Aorta (tissue), 5 donors: ENCODE data around the gene FBXL17. TPM values are rescaled to one million over a fixed set of nuclear protein-coding genes. Genes with fewer than 3 reads are reported as not detected.
"Not testable (repeated sequence)": the region's sequence is repeated elsewhere in the genome, so short reads cannot be mapped to it uniquely, and the experiment has no call there.

Experiments
- ATAC-seq: fragments of 200-7000 bp; cut with Tn5 transposase; one replicate; pipeline ENCODE4 v1.9.1; 2022; ENCODE audit warnings: moderate library complexity; ENCODE audit not compliant: low FRiP score
- DNase-seq, 2 donors: peaks; one replicate each; pipeline ENCODE4 v3.0.0-alpha.2; 2020
- H3K27ac ChIP-seq, 2 donors: one replicate each; pipeline ENCODE4 v1.5.1; 2013; ENCODE audit warnings: low read length in 2 of 2, mild to moderate bottlenecking in 2 of 2, moderate library complexity in 2 of 2, control low read depth in 1 of 2, inconsistent platforms in 1 of 2, low read depth in 1 of 2
- H3K27me3 ChIP-seq, 2 donors: one replicate each; pipeline ENCODE4 v1.6.1; 2013; ENCODE audit warnings: control low read depth in 1 of 2, low read length in 1 of 2, mild to moderate bottlenecking in 1 of 2, moderate library complexity in 1 of 2; ENCODE audit not compliant: insufficient read depth in 2 of 2, control insufficient read depth in 1 of 2
- H3K36me3 ChIP-seq, 2 donors: one replicate each; pipeline ENCODE4 v1.6.1; 2013; ENCODE audit warnings: control low read depth in 1 of 2, low read length in 1 of 2, mild to moderate bottlenecking in 1 of 2; ENCODE audit not compliant: insufficient read depth in 2 of 2, control insufficient read depth in 1 of 2
- H3K4me1 ChIP-seq, 2 donors: one replicate each; pipeline ENCODE4 v1.6.1; 2013; ENCODE audit warnings: low read length in 2 of 2, control low read depth in 1 of 2, mild to moderate bottlenecking in 1 of 2, moderate library complexity in 1 of 2; ENCODE audit not compliant: insufficient read depth in 2 of 2, control insufficient read depth in 1 of 2
- H3K4me3 ChIP-seq, 2 donors: one replicate each; pipeline ENCODE4 v1.5.1; 2013; ENCODE audit warnings: low read length in 2 of 2, control low read depth in 1 of 2, mild to moderate bottlenecking in 1 of 2
- H3K9me3 ChIP-seq: one replicate; pipeline ENCODE4 v1.6.1; 2013; ENCODE audit warnings: mild to moderate bottlenecking, low read length; ENCODE audit not compliant: control insufficient read depth
- WGBS, 2 donors: extraction: QIAGEN DNeasy Blood & Tissue Kit; methylation state at CpG; one replicate each; pipeline ENCODE4 v1.1.7; 2013; 5-methylcytosine and 5-hydroxymethylcytosine counted together
- intact Hi-C, 2 donors: fragments of 100-400 bp; cut with DNase I; formaldehyde crosslinking; loops; one replicate each; pipeline versions ENCODE4 v1.14.2 to v1.15.0; 2022
- polyA plus RNA-seq, 2 donors: library from polyadenylated mRNA; stranded (reverse); fragments of 200-250 nt; gene quantifications; one replicate each; pipeline ENCODE4 v1.2.3, GENCODE V29; 2013
- total RNA-seq, 2 donors: library from RNA; stranded (reverse); fragmentation: NEBNext Ultra II Directional; extraction: Animal tissue kit (Norgen Biotek cat#: 25700); gene quantifications; one replicate each; pipeline ENCODE4 v1.2.1, GENCODE V29; 2021
- donor health status: healthy with polysubstance abuse.
- donor health status: Bipolar disorder and iron deficiency.
- donor health status: DM: no; HTN: no; CAD: no.
- donor health status: DM: no; HTN: no; CAD: no.
- donor health status: DM: yes; HTN: yes; CAD: no.

FBXL17 gene
- total and polyA plus RNA-seq, 4 donors, result 10.3 to 36.3 (median 20.7) TPM

DNA sequence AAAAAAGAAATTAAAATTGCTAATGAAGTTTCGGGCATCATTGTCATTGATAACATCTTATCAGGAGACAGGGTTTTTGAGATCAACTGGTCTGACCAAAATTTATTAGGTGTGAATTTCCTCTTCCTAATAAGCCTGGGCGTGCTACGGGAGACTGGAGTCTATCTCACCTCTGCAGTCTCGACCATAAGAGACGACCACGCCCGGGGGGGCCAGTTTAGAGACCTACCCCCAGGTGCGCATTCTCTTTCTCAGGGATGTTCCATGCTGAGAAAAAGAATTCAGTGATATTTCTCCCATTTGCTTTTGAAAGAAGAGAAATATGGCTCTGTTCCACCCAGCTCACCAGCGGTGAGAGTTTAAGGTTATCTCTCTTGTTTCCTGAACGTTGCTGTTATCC, 107.8 kb downstream of the FBXL17 start:
- ATAC-seq, intact Hi-C loops, H3K4me3 ChIP-seq, DNase-seq, H3K4me1 ChIP-seq, H3K36me3 ChIP-seq, H3K27me3 ChIP-seq, H3K9me3 ChIP-seq, H3K27ac ChIP-seq: not testable (repeated sequence)
- 96% methylated on average over 10 of the region's 10 CpGs for WGBS, 2 donors

DNA sequence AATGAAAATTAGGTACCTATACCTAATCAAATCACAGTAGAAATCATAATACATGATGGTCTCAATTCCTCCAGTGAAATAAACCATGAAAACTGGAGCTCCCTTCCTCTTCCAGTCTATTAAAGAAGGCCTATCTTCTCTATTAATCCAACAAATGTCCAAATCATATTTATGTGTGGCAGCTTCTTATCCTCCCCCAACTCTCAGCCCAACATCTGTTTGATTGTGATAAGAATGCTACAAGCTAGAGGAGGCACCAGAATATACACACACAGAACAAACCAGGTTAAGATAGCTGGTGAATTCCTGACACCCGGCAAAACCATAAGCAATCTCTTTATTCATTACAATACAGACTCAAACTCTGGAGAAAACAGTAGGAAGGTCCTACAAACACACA, 110.8 kb downstream of the FBXL17 start:
- DNase-seq, result no peak
- no peak for ATAC-seq
- H3K9me3 ChIP-seq, result no peaks in the 10 kb centered on the region
- no peaks in the 10 kb centered on the region for H3K4me1 ChIP-seq
- H3K36me3 ChIP-seq, result no peaks in the 10 kb centered on the region
- H3K4me3 ChIP-seq, result no peak overlapping the region
- no peaks in the 10 kb centered on the region for H3K27me3 ChIP-seq
- intact Hi-C loops, result no loop called here
- WGBS, 2 donors, result 85 to 98% methylated on average over 1 of the region's 1 CpG
- H3K27ac ChIP-seq, result no peak overlapping the region

DNA sequence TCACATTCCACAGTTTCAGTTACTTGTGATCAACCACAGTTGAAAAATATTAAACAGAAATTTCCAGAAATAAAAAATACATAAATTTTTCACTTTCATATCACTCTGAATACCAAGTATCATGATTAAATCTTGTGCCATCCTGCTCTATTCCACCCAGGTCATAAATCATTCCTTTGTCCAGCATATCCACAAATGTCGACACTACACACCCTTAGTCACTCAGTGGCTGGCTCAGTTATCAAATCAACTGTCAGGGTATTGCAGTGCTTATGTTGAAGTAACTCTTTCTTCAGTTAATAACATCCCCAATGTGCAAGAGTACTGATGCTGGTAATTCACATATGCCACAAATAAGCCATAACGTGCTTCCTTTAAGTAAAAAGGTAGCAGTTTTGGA, 115.7 kb downstream of the FBXL17 start:
- intact Hi-C loops, result no loop called here
- no peak overlapping the region for H3K27ac ChIP-seq
- no peaks in the 10 kb centered on the region for H3K27me3 ChIP-seq
- no peaks in the 10 kb centered on the region for H3K36me3 ChIP-seq
- no peaks in the 10 kb centered on the region for H3K4me1 ChIP-seq
- H3K4me3 ChIP-seq, result no peak overlapping the region
- H3K9me3 ChIP-seq, result no peaks in the 10 kb centered on the region
- WGBS, 2 donors, result 85 to 87% methylated on average over 2 of the region's 2 CpGs
- no peak for DNase-seq
- ATAC-seq, result no peak

DNA sequence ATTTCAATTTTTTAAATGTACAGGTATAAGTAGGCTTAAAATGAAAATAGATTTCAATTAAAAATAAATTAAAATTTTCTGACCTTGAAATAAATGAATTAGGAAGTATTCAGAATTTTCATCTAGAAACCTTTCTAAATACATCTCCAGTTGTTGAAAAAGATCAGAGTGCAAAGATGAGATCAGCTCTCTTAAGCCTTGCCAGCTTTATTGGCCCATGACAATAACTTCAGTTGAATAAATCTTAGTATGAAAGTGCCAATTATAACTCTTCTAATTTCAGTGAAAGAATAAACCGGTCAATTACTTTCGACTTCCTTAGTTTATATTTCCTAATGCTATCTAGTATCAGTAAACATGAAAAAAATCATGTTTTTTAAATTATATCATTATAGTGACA, 117.4 kb downstream of the FBXL17 start:
- ATAC-seq (no peak), DNase-seq (no peak)
- intact Hi-C loops, result no loop called here
- no peaks in the 10 kb centered on the region for H3K27me3 ChIP-seq
- no peaks in the 10 kb centered on the region for H3K36me3 ChIP-seq
- H3K4me1 ChIP-seq, result peaks cover 0 to 2% of the 10 kb centered on the region in 2 donors
- 93 to 94% methylated on average over 2 of the region's 2 CpGs for WGBS, 2 donors
- H3K9me3 ChIP-seq, result no peaks in the 10 kb centered on the region
- no peak overlapping the region for H3K4me3 ChIP-seq
- no peak overlapping the region for H3K27ac ChIP-seq

DNA sequence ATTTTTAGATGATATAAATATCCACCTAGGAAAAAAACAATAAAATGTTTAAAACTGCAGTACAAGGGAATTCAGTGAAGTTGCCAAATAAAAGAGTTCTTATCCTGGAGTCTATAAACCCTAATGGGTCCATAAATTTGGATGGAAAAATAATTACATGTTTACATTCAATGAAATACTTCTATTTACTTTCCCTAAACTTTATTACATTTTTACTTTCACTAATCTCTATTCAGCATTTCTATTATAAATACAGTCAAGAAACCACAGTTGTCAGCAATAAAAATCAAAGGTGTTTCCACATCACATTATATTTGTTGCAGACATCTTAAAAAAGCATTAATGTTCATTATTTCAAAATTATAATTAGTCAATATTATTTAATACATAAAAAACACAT, 118.6 kb downstream of the FBXL17 start:
- Histone ChIP-seq H3K36me3 (no peaks in the 10 kb centered on the region), H3K27ac (no peak overlapping the region), H3K27me3 (no peaks in the 10 kb centered on the region), H3K9me3 (no peaks in the 10 kb centered on the region), H3K4me1 (peaks cover 0 to 2% of the 10 kb centered on the region in 2 donors), H3K4me3 (no peak overlapping the region)
- ATAC-seq (no peak), DNase-seq (no peak)
- intact Hi-C loops, result no loop called here

DNA sequence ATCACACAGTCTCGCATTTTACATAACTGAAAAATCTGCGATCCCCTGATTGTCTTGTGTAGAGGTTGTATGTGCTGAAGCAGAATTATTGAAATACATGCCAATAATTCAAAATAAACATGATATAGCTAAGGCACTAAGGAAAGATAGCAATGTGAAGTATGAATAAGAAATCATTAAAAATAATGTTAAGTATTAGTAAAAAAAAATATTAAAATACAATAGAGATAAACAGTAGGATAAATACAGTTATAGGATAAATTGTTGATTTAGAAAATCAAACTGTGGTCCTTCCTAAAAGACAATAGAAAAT, 121.1 kb downstream of the FBXL17 start:
- Histone ChIP-seq H3K4me1 (peaks cover 0 to 2% of the 10 kb centered on the region in 2 donors), H3K4me3 (no peak overlapping the region), H3K27ac (no peak overlapping the region), H3K27me3 (no peaks in the 10 kb centered on the region), H3K9me3 (no peaks in the 10 kb centered on the region), H3K36me3 (no peaks in the 10 kb centered on the region)
- intact Hi-C loops, result no loop called here
- DNase-seq (no peak), ATAC-seq (no peak)
- 13 to 15% methylated on average over 2 of the region's 2 CpGs for WGBS, 2 donors

GRCh38 chr5:108260117-108260857, 121.6 kb downstream of the FBXL17 start:
- Histone ChIP-seq H3K27me3 (no peaks in the 10 kb centered on the region), H3K4me1 (peaks cover 0 to 2% of the 10 kb centered on the region in 2 donors), H3K9me3 (no peaks in the 10 kb centered on the region), H3K27ac (no peak overlapping the region), H3K36me3 (no peaks in the 10 kb centered on the region), H3K4me3 (no peak overlapping the region)
- DNase-seq (peak in 1 of 2 donors; percentile 69), ATAC-seq (peak; percentile 88)
- intact Hi-C loops, result no loop called here
- WGBS, 2 donors, result 39 to 44% methylated on average over 8 of the region's 8 CpGs

GRCh38 chr5:108259306-108259705, 122.6 kb downstream of the FBXL17 start:
- intact Hi-C loops, result no loop called here
- H3K27ac ChIP-seq, result no peak overlapping the region
- no peak for ATAC-seq

DNA sequence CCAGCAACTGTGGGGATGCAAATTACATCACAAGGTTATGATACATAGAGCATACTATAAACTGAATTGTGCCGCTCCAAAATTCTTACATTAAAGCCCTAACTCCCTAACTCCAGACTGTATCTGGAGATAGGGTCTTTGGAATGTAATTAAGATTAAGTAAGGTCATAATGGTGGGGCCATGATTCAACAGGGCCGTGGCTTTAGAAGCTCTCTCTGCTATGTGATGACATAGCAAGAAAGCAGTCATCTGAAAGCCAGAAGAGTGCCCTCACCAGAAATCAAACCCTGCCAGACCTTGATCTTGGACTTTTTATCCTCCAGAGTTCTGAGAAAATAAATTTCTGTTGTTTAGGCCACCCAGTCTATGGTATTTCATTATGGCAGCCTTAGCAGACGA, 123.9 kb downstream of the FBXL17 start:
- H3K9me3 ChIP-seq, result no peaks in the 10 kb centered on the region
- no peak for ATAC-seq
- intact Hi-C loops, result no loop called here
- no peaks in the 10 kb centered on the region for H3K36me3 ChIP-seq
- DNase-seq, result no peak
- no peaks in the 10 kb centered on the region for H3K27me3 ChIP-seq
- H3K4me3 ChIP-seq, result no peak overlapping the region
- WGBS, 2 donors, result 94 to 95% methylated on average over 3 of the region's 3 CpGs
- H3K27ac ChIP-seq, result no peak overlapping the region
- peaks cover 0 to 2% of the 10 kb centered on the region in 2 donors for H3K4me1 ChIP-seq

More at GRCh38 chr5:108259306-108259705, 122.6 kb downstream of the FBXL17 start:
- DNase-seq, result no peak
- Histone ChIP-seq H3K4me1 (peaks cover 0 to 2% of the 10 kb centered on the region in 2 donors), H3K36me3 (no peaks in the 10 kb centered on the region), H3K9me3 (no peaks in the 10 kb centered on the region), H3K27me3 (no peaks in the 10 kb centered on the region), H3K4me3 (no peak overlapping the region)
- 7 to 9% methylated on average over 1 of the region's 1 CpG for WGBS, 2 donors
